Liver (tissue), 3 donors: ENCODE data around the gene TRPM2.

Source experiments
- HNF4A ChIP-seq, 2 donors: conservative IDR thresholded peaks; 2 replicates each; pipeline ENCODE4 v1.6.1; 2016; ENCODE audit warnings: antibody characterized with exemption in 2 of 2, mild to moderate bottlenecking in 2 of 2
- JUND ChIP-seq, 2 donors: IDR thresholded peaks; 2 replicates each; pipeline ENCODE4 v1.6.1; 2016; ENCODE audit warnings: antibody characterized with exemption in 2 of 2
- RAD21 ChIP-seq, 2 donors: IDR thresholded peaks; 2 replicates each; pipeline ENCODE4 v1.6.1; 2016; ENCODE audit warnings: antibody characterized with exemption in 2 of 2, mild to moderate bottlenecking in 2 of 2
- RXRA ChIP-seq, 2 donors: IDR thresholded peaks; 2 replicates each; pipeline ENCODE4 v1.6.1; 2017 to 2018; ENCODE audit warnings: antibody characterized with exemption in 2 of 2, mild to moderate bottlenecking in 1 of 2
- YY1 ChIP-seq: IDR thresholded peaks from 2 replicates; pipeline ENCODE4 v1.6.1; 2016; ENCODE audit warnings: antibody characterized with exemption, mild to moderate bottlenecking
- TF ChIP-seq, protein P1 (sequence below): fragments of 150-350 bp; IDR thresholded peaks from 2 replicates; pipeline ENCODE4 v1.5.1; 2017; ENCODE audit warnings: improper control_type of control experiment, low read depth, low read length; ENCODE audit not compliant: missing input control
- TF ChIP-seq, protein P2 (sequence below): IDR thresholded peaks from 2 replicates; pipeline ENCODE4 v1.6.1; 2016; ENCODE audit warnings: antibody characterized with exemption
- donor health status: healthy.
- donor health status: healthy.

DNA sequence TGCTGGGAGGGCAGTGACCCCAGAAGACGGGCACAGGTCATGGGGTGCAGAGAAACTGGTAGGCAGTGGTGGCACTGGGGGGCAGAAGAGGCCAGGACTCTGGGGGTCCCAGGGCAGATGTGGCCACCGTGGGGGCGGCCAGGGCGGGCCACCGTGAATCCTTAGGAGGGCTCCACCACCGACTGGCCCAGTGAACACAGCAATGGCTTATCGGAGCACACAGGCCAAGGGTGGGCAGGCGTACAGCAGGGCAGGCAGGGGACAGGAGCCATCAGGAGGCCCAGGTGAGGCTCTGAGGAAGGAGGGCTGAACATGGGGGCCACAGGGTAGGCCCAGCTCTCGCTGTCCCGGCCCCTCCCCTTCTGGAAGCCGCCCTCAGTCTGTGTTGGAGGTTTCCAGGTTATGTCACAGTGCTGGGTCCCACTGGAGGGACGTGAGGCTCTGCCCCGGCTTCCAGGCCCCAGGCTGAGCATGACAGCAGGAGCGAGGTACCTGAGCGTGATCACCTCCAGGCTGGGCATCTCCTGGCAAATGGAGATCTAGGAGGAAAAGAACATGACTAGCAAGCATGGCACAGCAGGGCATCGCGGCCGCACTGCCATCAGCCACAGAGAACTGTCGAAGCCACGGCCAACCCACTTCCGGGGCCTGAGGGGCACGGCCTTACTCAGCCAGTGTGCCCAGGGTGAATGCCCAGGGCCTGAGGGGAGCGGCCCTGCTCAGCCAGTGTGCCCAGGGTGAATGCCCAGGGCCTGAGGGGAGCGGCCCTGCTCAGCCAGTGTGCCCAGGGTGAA lies 18.0 kb upstream of the TRPM2 start:
- TF ChIP-seq RAD21 (IDR thresholded peaks at IDR 0.05), result no peak
- TF ChIP-seq, protein P1, sequence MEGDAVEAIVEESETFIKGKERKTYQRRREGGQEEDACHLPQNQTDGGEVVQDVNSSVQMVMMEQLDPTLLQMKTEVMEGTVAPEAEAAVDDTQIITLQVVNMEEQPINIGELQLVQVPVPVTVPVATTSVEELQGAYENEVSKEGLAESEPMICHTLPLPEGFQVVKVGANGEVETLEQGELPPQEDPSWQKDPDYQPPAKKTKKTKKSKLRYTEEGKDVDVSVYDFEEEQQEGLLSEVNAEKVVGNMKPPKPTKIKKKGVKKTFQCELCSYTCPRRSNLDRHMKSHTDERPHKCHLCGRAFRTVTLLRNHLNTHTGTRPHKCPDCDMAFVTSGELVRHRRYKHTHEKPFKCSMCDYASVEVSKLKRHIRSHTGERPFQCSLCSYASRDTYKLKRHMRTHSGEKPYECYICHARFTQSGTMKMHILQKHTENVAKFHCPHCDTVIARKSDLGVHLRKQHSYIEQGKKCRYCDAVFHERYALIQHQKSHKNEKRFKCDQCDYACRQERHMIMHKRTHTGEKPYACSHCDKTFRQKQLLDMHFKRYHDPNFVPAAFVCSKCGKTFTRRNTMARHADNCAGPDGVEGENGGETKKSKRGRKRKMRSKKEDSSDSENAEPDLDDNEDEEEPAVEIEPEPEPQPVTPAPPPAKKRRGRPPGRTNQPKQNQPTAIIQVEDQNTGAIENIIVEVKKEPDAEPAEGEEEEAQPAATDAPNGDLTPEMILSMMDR, result no peak
- no peak for TF ChIP-seq JUND (IDR thresholded peaks at IDR 0.05)
- no peak for TF ChIP-seq YY1
- no peak for TF ChIP-seq RXRA (IDR thresholded peaks at IDR 0.05)
- TF ChIP-seq HNF4A (conservative IDR thresholded peaks at IDR 0.05), result no peak
- TF ChIP-seq, protein P2, sequence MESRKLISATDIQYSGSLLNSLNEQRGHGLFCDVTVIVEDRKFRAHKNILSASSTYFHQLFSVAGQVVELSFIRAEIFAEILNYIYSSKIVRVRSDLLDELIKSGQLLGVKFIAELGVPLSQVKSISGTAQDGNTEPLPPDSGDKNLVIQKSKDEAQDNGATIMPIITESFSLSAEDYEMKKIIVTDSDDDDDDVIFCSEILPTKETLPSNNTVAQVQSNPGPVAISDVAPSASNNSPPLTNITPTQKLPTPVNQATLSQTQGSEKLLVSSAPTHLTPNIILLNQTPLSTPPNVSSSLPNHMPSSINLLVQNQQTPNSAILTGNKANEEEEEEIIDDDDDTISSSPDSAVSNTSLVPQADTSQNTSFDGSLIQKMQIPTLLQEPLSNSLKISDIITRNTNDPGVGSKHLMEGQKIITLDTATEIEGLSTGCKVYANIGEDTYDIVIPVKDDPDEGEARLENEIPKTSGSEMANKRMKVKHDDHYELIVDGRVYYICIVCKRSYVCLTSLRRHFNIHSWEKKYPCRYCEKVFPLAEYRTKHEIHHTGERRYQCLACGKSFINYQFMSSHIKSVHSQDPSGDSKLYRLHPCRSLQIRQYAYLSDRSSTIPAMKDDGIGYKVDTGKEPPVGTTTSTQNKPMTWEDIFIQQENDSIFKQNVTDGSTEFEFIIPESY, result no peak
